Coronary artery (tissue), 2 donors: Measurements from ENCODE around the gene TXNDC12.

Experiments
- DNase-seq: peaks from one replicate; pipeline ENCODE4 v3.0.0-alpha.2; 2017; ENCODE audit warnings: low spot score
- H3K27ac ChIP-seq, 2 donors: fragments of 200-600 bp; sonication (generic); one replicate each; pipeline ENCODE4 v1.5.1; 2016 to 2019
- H3K4me3 ChIP-seq: fragments of 200-600 bp; sonication (generic); 2 replicates; pipeline ENCODE4 v1.5.1; 2016; ENCODE audit warnings: mild to moderate bottlenecking, moderate library complexity
- CTCF ChIP-seq: fragments of 200-600 bp; sonication (generic); IDR thresholded peaks from one replicate; pipeline ENCODE4 v1.5.1; 2019; ENCODE audit warnings: antibody characterized with exemption

Gene TXNDC12

DNA sequence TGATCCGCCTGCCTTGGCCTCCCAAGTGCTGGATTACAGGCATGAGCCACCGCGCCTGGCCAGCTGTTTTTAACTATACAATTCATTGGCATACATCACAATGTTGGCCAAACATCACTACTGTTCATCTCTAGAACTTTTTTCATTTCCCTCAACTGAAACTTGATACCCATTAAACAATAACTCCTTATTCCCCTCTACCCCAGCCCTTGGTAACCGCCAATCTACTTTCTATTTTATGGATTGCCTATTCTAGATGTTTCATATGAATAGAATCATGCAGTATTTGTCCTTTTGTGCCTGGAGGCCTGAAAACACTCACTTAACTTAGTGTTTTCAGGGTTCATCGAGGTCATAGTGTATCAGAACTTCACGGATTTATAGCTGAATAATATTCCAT is 17.3 kb upstream of the TXNDC12 start:
- no peak for DNase-seq
- no peak for TF ChIP-seq CTCF
- no peak overlapping the region for H3K4me3 ChIP-seq
- no peak overlapping the region for H3K27ac ChIP-seq

DNA sequence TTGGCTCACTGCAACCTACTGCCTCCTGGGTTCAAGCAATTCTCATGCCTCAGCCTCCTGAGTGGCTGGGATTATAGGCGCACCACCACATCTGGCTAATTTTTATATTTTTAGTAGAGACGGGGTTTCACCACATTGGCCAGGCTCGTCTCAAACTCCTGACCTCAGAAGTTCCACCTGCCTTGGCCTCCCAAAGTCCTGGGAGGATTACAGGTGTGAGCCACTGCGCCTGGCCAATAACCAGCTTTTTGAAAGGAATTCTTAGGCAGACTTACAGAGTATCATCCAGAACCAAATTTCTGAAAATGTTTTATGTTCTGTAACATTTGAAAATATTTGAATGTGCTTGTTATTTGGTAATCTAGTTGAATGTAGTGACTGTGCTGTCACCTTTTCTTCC is 15.7 kb upstream of the TXNDC12 start:
- TF ChIP-seq CTCF, result no peak
- no peak for DNase-seq
- H3K27ac ChIP-seq, result no peak overlapping the region
- H3K4me3 ChIP-seq, result no peak overlapping the region

DNA sequence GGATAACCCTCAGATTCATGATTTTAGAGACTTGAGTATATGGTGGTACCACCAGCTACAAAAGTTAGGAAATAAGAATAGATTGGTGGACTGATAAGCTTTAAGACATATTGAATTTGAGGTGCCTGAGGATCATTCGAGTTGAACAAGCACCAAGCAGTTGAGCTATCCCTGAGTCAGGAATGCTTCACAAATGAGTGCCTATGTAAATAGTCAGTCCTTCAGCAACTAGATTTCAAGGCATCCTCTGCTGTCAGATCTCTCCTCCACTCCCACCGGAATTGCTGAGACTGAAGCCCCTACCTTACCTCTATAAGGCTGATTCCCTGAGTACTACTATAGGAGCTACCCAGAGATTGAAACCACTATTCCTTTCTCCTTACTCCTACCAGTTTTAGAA is 8.2 kb upstream of the TXNDC12 start:
- H3K4me3 ChIP-seq, result no peak overlapping the region
- TF ChIP-seq CTCF, result no peak
- H3K27ac ChIP-seq, result no peak overlapping the region
- DNase-seq, result no peak

GRCh38 chr1:52060822-52061221 is 5.8 kb upstream of the TXNDC12 start:
- no peak for TF ChIP-seq CTCF
- no peak overlapping the region for H3K27ac ChIP-seq
- no peak for DNase-seq
- no peak overlapping the region for H3K4me3 ChIP-seq

- Histone ChIP-seq H3K4me3 (no peak overlapping the region), H3K27ac (no peak overlapping the region)
- DNase-seq, result no peak
- no peak for TF ChIP-seq CTCF
Measured at GRCh38 chr1:52059888-52060287, 4.9 kb upstream of the TXNDC12 start.

DNA sequence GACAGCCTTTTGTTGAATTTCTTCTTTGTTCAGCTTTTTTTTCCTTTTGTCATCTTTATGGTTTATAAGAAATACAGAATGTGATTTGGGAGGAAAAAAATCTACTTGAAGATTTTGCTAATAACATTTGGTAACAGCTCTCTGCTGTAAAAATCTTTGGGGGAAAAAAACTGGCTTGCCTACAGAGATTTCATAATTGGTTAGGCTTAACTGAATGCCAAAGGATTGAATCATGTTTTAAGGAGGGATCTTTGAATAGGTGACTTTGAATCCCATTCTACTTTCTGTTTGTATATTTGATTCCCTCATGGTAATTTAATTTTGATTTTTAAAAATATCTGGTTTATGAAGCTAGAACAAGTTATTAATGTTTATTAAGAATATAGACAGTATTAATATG is 4.3 kb upstream of the TXNDC12 start:
- Histone ChIP-seq H3K4me3 (no peak overlapping the region), H3K27ac (no peak overlapping the region)
- DNase-seq, result no peak
- TF ChIP-seq CTCF, result no peak

GRCh38 chr1:52057876-52058415 is 3.0 kb upstream of the TXNDC12 start:
- no peak for DNase-seq
- peak overlapping the region in 1 of 2 donors; percentile 98 for H3K27ac ChIP-seq
- peak overlapping the region; percentile 100 for H3K4me3 ChIP-seq
- TF ChIP-seq CTCF, result no peak
